Measurements from ENCODE around the gene PPFIA2.

DNA sequence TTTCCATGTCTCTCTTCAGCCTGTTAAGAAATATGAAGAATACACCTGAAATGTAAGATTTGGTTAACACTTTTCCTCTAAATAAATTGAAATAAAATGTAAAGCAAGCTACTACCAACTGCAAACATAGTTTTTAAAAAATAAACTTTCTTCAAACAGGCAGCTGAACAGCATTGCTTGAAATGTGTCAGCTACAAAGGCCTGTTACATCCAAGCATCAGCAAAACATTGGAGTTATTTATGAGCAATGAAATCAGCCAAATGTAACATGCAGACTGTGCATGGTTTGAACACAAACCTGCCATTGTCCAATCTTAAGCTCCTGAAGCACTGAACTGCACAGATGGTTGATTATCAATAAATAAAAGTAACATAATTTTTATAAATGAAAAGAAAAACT is 390.0 kb downstream of the PPFIA2 start:
- TF ChIP-seq ISL1 (CRISPR knock-in tag; IDR thresholded peaks at IDR 0.05) (no peak), ARNTL (CRISPR knock-in tag; IDR thresholded peaks at IDR 0.05; ENCODE audit: borderline replicate concordance, low read depth) (no peak), CSDC2 (CRISPR knock-in tag; IDR thresholded peaks at IDR 0.05) (no peak), GLIS3 (CRISPR knock-in tag; IDR thresholded peaks at IDR 0.05) (no peak), OSR1 (CRISPR knock-in tag; IDR thresholded peaks at IDR 0.05) (no peak)
- TF ChIP-seq, protein P1, sequence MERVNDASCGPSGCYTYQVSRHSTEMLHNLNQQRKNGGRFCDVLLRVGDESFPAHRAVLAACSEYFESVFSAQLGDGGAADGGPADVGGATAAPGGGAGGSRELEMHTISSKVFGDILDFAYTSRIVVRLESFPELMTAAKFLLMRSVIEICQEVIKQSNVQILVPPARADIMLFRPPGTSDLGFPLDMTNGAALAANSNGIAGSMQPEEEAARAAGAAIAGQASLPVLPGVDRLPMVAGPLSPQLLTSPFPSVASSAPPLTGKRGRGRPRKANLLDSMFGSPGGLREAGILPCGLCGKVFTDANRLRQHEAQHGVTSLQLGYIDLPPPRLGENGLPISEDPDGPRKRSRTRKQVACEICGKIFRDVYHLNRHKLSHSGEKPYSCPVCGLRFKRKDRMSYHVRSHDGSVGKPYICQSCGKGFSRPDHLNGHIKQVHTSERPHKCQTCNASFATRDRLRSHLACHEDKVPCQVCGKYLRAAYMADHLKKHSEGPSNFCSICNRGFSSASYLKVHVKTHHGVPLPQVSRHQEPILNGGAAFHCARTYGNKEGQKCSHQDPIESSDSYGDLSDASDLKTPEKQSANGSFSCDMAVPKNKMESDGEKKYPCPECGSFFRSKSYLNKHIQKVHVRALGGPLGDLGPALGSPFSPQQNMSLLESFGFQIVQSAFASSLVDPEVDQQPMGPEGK (CRISPR knock-in tag; IDR thresholded peaks at IDR 0.05; ENCODE audit: borderline replicate concordance) = no peak
- TF ChIP-seq, protein P2, sequence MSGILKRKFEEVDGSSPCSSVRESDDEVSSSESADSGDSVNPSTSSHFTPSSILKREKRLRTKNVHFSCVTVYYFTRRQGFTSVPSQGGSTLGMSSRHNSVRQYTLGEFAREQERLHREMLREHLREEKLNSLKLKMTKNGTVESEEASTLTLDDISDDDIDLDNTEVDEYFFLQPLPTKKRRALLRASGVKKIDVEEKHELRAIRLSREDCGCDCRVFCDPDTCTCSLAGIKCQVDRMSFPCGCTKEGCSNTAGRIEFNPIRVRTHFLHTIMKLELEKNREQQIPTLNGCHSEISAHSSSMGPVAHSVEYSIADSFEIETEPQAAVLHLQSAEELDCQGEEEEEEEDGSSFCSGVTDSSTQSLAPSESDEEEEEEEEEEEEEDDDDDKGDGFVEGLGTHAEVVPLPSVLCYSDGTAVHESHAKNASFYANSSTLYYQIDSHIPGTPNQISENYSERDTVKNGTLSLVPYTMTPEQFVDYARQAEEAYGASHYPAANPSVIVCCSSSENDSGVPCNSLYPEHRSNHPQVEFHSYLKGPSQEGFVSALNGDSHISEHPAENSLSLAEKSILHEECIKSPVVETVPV (CRISPR knock-in tag; IDR thresholded peaks at IDR 0.05) = no peak
